ENCODE data around the gene ADCY5. TPM values are rescaled to one million over a fixed set of nuclear protein-coding genes. Genes with fewer than 3 reads are reported as not detected.

Gene ADCY5
- total RNA-seq, 1 experiment from 2014 or later, result 0.49 TPM

- TF ChIP-seq CTCF (IDR thresholded peaks at IDR 0.05 in 2 of 3, conservative IDR thresholded peaks at IDR 0.05 in 1 of 3; ENCODE audit: borderline replicate concordance in 1 of 3, insufficient read depth in 1 of 3, low read depth in 2 of 3, low read length in 2 of 3) (no peak), ZBTB33 (IDR thresholded peaks at IDR 0.05; ENCODE audit: extremely low read depth, insufficient replicate concordance, low read length) (no peak), MAX (IDR thresholded peaks at IDR 0.05) (no peak), SP1 (IDR thresholded peaks at IDR 0.05; ENCODE audit: low read depth) (no peak), POLR2AphosphoS5 (IDR thresholded peaks at IDR 0.05; ENCODE audit: low read depth, low read length) (no peak), RAD21 (IDR thresholded peaks at IDR 0.05; ENCODE audit: low read depth) (no peak), EGR1 (IDR thresholded peaks at IDR 0.05; ENCODE audit: low read depth) (no peak), ZFX (IDR thresholded peaks at IDR 0.05) (no peak)
These were observed 37.4 kb downstream of the ADCY5 start (continued) for GRCh38 chr3:123411340-123412040.

GRCh38 chr3:123410149-123410515 is 38.8 kb downstream of the ADCY5 start:
- POLR2A ChIA-PET, result no interaction called here
- intact Hi-C loops (cut with micrococcal nuclease), result no loop called here
- TF ChIP-seq CBX3 (IDR thresholded peaks at IDR 0.05; ENCODE audit: low read depth) (no peak), SIN3A (IDR thresholded peaks at IDR 0.05; ENCODE audit: low read depth) (no peak), RAD21 (IDR thresholded peaks at IDR 0.05; ENCODE audit: low read depth) (no peak), FOSL1 (IDR thresholded peaks at IDR 0.05; ENCODE audit: low read depth) (no peak), ZNF274 (IDR thresholded peaks at IDR 0.05; ENCODE audit: low read depth, low read length) (no peak), JUND (IDR thresholded peaks at IDR 0.05) (no peak), ELF1 (IDR thresholded peaks at IDR 0.05; ENCODE audit: borderline replicate concordance, low read depth) (no peak), CTCF (IDR thresholded peaks at IDR 0.05 in 2 of 3, conservative IDR thresholded peaks at IDR 0.05 in 1 of 3; ENCODE audit: borderline replicate concordance in 1 of 3, insufficient read depth in 1 of 3, low read depth in 2 of 3, low read length in 2 of 3) (no peak), EZH2phosphoT487 (IDR thresholded peaks at IDR 0.05; ENCODE audit: borderline replicate concordance) (no peak), EGR1 (IDR thresholded peaks at IDR 0.05; ENCODE audit: low read depth) (no peak), ZFX (IDR thresholded peaks at IDR 0.05) (no peak), EZH2 (IDR thresholded peaks at IDR 0.05) (no peak), YY1 (IDR thresholded peaks at IDR 0.05; ENCODE audit: extremely low read depth, insufficient replicate concordance, low read depth, low read length) (no peak), POLR2AphosphoS5 (IDR thresholded peaks at IDR 0.05; ENCODE audit: low read depth, low read length) (no peak), SRF (IDR thresholded peaks at IDR 0.05; ENCODE audit: low read depth) (no peak), CEBPB (IDR thresholded peaks at IDR 0.05; ENCODE audit: low read depth) (no peak), MAX (IDR thresholded peaks at IDR 0.05) (no peak)

More at GRCh38 chr3:123410149-123410515, 38.8 kb downstream of the ADCY5 start:
- no peaks in the 10 kb centered on the region for H3K36me3 ChIP-seq (ENCODE audit: control insufficient read depth in 1 of 2, insufficient read depth in 2 of 2, low read length in 2 of 2)
- no peaks in the 10 kb centered on the region for H3K9me2 ChIP-seq (ENCODE audit: insufficient read depth)
- no peaks in the 10 kb centered on the region for H4K20me1 ChIP-seq (ENCODE audit: insufficient read depth)
- RAD21 ChIA-PET (ENCODE audit: low non-redundant PET in 1 of 2, low total read pairs in 2 of 2, uncharacterized antibody in 2 of 2, unreplicated experiment in 2 of 2), result no interaction called here
- H3K9ac ChIP-seq (ENCODE audit: low read length), result no peak overlapping the region
- no peaks in the 10 kb centered on the region for H3K27me3 ChIP-seq (ENCODE audit: insufficient read depth, low read length)
- no peaks in the 10 kb centered on the region; a peak in 1 of 4 replicates for H3K4me1 ChIP-seq (ENCODE audit: control insufficient read depth in 1 of 2, insufficient read depth in 2 of 2, low read length in 2 of 2)
- no peaks in the 10 kb centered on the region for H3K9me3 ChIP-seq (ENCODE audit: control insufficient read depth in 1 of 2, insufficient read depth in 1 of 2, low read depth in 1 of 2, low read length in 2 of 2)
- H3K27ac ChIP-seq (ENCODE audit: low read depth, low read length), result no peak overlapping the region
- no peak for DNase-seq (ENCODE audit: low read depth, low spot score)
- H3K79me2 ChIP-seq (ENCODE audit: insufficient read depth, low read length), result no peaks in the 10 kb centered on the region
- BruUV-seq (replicated peaks), result no TSS peak
- CTCF ChIA-PET, result no interaction called here
- no peak overlapping the region for H3K4me3 ChIP-seq (replicated peaks in 1 of 2; ENCODE audit: low read depth in 1 of 2, low read length in 2 of 2)
- ATAC-seq, result no peak
- no peak overlapping the region for H3K4me2 ChIP-seq (ENCODE audit: low read length)
- no peak overlapping the region for H2AFZ ChIP-seq (ENCODE audit: low read depth, low read length, poor library complexity, severe bottlenecking)
